GM12873 (cell line): ENCODE results near the gene ADAMTSL1.

Experiments
- CTCF ChIP-seq: IDR thresholded peaks from 2 replicates; pipeline ENCODE4 v1.5.1; 2012; ENCODE audit warnings: low read depth, mild to moderate bottlenecking, moderate library complexity, low read length, control low read depth; ENCODE audit not compliant: insufficient read depth; ENCODE audit errors: missing control alignments

Gene ADAMTSL1

DNA sequence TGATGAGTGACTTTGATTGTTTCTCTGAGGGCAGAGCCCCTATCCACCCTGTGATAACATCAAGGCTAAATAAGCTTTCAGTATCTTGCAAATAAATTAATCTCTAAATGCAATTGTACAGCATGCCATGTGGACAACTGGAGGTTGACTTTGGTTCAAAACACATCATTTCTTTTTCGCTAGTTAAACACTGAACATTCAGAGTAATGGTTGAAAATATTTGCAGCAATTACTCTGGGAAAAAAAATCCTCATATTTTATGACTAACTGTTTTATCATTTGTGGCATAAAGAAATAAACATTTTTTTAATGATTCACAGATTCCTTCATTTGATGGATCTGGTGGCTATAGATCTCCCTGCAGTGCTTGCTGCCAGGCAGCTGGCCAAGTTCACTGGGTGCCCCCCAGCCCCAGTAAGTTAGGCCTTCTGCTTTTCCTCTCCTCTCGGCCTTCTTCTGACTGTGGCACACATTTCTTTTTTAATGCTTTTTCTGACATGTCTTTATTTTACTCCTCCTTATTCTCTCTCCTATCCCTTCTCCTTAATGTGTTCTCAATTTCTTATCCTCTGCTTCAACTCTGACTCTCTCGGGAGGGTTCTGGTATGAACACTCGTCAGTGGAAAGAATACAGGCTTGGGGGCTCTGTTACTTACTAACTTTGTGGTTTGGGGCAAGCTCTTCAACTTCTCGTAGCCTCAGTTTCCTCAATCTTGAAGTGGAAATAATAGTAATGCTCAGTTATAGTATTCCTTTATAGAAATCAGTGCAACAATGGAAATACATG is 69.6 kb downstream of the ADAMTSL1 start:
- TF ChIP-seq CTCF, result no peak

- no peak for TF ChIP-seq CTCF
Measured at GRCh38 chr9:18544456-18544855, 70.5 kb downstream of the ADAMTSL1 start.

- no peak for TF ChIP-seq CTCF
Measured at GRCh38 chr9:18545636-18546360, 71.8 kb downstream of the ADAMTSL1 start.

GRCh38 chr9:18548456-18548855 is 74.5 kb downstream of the ADAMTSL1 start:
- TF ChIP-seq CTCF, result no peak

DNA sequence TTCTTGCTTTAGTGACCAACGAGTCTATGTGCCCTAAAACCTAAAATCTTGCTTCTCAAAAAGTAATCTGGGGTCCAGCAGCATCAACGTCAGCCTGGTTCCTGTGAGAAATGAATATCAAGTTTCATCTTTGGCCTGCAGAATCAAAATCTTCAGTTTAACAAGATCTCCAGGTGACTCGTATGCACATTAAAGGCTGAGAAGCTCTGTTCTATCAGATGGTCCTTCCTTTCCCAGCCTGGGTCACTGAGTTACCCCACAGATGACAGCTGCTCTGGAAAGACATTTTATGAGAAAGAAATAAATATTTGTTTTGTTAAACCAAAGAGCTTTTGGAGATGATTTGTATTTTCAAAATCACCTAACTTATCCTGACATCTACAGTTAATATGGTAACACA is 75.8 kb downstream of the ADAMTSL1 start:
- TF ChIP-seq CTCF, result no peak

DNA sequence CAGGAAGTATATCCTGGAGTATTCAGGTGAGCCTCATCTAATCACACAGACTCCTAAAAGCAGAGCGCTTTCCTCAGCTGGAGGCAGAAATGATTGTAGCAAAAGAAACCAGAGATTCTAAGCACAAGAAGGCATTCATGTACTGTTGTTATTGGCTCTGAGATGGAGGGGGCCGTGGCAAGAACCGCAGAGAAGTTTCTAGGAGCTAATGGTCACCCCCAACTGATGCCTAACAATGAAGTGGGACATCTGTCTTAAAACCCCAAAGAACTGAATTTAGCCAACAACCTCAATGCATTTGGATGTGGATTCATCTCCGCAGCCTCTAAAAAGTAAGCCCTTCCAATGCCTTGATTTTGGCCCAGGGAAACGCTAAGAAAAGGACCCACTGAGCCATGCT is 76.3 kb downstream of the ADAMTSL1 start:
- TF ChIP-seq CTCF, result no peak

DNA sequence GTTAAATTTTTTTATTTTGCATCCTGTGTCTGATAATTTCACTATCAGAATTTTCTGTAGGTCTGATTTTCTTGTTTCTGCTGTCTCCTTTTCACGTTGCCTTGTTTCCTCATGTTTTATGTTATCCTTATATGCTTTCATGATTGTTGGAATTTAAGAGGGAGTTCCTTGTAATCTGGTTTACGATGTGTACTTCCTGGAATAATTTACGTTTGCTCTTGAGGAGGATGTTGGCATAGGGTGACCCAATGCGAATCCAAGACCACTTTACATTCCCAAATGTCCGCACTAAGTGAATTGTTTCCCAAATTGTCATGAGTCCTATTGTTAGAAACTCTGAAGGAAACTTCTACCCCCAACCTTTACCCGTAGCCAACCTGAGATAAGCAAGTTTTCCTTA is 80.3 kb downstream of the ADAMTSL1 start:
- TF ChIP-seq CTCF, result no peak
